GM15510 (cell line): ENCODE data around the gene EMILIN2.

Experiments used
- POLR2A ChIP-seq: IDR thresholded peaks from 3 replicates; pipeline ENCODE4 v1.6.1; 2011; ENCODE audit warnings: borderline replicate concordance; ENCODE audit not compliant: insufficient read length; ENCODE audit errors: extremely low read depth

The EMILIN2 gene

DNA sequence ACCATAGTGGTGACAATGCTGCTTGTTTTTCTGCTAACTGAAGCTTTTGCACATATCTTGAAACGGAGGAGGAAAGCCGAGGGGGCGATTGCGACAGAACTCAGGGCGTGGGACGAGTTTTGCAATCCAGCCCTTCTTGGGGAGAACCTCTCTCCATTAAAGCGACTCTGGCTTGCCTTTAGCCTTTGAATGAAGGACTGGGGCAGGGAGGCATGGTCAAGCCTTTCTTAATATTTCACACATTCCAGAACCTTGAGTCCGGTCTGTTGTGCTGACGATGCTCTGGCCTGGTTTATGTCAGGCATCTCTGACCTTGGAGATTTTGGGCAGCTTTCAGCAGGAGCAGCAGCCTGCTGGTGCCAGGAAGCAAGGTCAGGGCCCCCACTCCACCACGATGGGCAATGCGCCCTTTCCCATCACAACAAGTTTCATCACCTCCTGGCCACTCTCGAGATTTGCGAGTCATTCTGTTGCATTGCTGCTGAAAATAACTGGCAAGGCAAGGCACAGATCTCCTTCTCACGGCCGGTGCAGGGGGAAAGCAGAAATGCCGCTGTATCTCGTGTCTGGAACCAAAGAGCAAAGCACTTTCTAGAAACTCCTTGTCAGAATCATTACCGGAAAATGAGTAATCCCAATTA lies 10.8 kb downstream of the EMILIN2 start:
- TF ChIP-seq POLR2A: no peak

DNA sequence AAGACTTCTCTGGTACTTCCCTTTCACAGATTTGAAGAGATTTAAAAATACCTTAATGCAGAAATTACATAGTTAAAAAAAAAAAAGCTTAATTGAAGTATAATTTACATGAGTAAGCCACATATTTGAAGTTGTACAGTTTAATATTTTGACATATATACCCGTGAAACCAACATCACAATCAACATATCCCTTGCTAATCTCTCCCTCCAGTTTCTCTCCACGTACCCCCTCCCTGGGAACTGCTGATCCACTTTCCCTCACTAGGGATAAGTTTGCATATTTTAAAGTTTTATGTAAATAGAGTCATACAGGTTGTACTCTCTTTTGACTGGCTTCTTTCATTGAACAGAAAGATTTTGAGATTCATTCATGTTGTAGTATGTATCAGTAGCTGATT lies 22.4 kb downstream of the EMILIN2 start:
- no peak for TF ChIP-seq POLR2A

DNA sequence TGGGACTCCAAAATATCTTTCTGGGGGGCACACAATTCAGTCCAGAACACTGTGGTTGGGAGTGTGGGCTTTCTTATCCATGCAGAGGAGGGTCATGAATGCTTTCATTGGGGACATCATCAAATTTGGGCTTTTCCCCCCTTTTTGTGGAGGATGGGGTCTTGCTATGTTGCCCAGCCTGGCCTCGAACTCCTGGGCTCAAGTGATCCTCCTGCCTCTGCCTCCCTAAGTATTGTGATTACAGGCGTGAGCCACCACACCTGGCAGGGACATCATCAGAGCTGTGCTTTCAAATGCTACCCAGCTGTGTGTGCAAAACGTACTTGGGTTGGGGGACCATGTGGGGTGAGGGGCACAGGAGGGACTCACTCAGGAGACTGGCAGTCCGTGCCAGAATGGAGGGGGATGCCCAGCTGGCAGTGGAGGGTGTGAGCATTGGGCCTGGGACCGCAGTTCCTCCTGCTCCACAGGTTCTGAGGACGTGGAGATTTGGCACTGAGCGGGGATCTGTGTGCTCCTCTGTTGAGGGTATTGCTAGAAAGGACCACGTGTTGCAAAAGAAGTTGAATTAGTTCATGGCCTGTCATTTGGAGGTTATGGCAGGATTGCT lies 24.4 kb downstream of the EMILIN2 start:
- no peak for TF ChIP-seq POLR2A

GRCh38 chr18:2872095-2872494 lies 25.3 kb downstream of the EMILIN2 start:
- TF ChIP-seq POLR2A: no peak

DNA sequence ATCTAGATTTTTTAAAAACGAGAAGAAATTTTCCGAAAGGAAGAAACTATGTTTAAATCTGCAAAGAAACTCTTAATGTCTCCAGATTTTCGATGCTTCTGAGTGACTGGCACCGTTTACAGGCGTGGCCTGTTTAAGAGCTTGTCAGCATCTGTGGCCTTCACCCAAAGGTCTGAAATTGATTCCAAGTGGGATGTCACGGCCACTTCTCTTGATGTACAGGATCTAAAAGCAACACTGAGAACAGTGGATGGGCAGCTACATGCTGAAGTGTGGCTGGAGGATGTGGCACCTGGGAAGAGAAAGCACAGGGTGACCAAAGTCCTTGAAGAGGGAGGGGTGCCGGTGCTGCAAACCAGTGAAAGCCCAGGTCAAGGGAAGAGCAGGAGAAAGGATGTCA lies 28.0 kb downstream of the EMILIN2 start:
- TF ChIP-seq POLR2A: no peak

DNA sequence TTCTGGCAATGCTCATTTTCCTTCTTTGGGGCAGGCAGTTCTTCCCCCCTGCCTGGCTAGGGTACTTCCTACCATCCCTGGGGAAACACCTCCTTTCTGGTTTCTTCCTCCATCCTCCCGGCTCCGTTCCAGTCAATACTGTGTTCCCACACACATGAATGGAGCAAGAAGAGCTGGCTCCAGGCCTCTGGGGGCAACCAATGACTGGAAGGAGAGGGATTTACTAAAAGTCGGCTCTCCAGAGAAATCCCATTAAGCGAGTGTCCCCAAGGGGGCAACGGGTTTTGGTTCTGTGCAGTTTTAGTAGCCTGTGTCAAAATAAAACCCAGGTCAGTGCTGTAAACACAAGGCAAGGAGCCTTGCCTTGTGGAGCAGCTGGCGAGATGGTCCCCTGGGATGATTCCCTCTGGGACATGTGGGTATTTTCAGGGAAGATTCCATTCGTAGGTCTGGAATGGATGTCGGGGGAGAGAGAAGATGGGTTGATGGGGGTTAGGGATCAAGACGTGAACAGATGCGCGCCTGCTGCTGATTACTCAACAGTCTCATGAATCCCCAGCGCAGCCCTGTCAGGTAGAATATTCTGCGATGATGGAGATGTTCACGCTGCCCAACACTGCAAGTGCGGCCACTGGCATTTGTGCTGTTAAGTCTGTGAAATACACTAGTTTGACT lies 32.0 kb downstream of the EMILIN2 start:
- TF ChIP-seq POLR2A: no peak

GRCh38 chr18:2879889-2880288 lies 33.1 kb downstream of the EMILIN2 start:
- TF ChIP-seq POLR2A: no peak

- no peak for TF ChIP-seq POLR2A
These were observed 33.7 kb downstream of the EMILIN2 start for GRCh38 chr18:2880473-2880872.

DNA sequence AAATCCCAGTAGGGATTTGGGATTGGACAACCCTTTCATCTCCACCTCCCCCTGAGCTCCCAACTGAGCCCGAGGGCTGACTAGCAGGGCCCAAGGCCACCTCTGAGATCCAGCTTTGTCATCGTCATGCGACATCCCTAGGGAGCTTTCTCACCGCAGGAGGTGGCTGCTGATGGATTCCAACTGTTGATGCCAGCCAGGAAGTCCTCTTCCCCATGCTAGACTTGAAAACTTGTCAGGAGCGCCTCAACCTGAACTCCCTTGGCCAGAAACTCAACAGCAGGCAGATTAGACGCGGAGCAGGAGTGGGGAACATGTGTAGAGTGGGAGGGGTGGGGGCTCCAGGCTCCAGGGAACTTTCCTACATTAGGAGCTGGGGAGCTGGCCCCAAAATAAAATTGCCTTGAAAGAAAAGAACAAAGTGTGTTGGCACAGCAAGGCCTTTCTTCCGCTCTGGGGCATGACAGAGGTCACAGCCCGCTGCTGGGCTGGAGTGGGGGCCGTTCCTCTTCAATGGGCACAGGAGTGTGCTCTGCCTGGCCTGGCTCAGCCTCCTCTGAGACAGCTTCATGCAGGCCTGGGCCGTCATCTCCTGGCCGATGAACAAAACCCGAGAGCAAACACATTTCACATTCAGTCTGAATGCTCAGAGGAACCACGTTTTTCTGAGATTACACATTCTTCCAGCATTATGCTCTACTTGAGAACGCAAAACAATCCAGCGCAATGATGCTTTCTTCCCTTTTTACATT lies 34.5 kb downstream of the EMILIN2 start:
- no peak for TF ChIP-seq POLR2A

- no peak for TF ChIP-seq POLR2A
These were observed 35.0 kb downstream of the EMILIN2 start for GRCh38 chr18:2881840-2882195.

- TF ChIP-seq POLR2A: no peak
These were observed 35.4 kb downstream of the EMILIN2 start for GRCh38 chr18:2882201-2882600.

- TF ChIP-seq POLR2A: no peak
These were observed 36.4 kb downstream of the EMILIN2 start for GRCh38 chr18:2883076-2883735.

- TF ChIP-seq POLR2A: no peak
These were observed 38.0 kb downstream of the EMILIN2 start for GRCh38 chr18:2884706-2885285.

- no peak for TF ChIP-seq POLR2A
These were observed 40.7 kb downstream of the EMILIN2 start for GRCh38 chr18:2887470-2887869.
